Measurements from ENCODE around the gene NUDT4. TPM values are rescaled to one million over a fixed set of nuclear protein-coding genes. Genes with fewer than 3 reads are reported as not detected.

NUDT4 gene
- 117 TPM for total RNA-seq

DNA sequence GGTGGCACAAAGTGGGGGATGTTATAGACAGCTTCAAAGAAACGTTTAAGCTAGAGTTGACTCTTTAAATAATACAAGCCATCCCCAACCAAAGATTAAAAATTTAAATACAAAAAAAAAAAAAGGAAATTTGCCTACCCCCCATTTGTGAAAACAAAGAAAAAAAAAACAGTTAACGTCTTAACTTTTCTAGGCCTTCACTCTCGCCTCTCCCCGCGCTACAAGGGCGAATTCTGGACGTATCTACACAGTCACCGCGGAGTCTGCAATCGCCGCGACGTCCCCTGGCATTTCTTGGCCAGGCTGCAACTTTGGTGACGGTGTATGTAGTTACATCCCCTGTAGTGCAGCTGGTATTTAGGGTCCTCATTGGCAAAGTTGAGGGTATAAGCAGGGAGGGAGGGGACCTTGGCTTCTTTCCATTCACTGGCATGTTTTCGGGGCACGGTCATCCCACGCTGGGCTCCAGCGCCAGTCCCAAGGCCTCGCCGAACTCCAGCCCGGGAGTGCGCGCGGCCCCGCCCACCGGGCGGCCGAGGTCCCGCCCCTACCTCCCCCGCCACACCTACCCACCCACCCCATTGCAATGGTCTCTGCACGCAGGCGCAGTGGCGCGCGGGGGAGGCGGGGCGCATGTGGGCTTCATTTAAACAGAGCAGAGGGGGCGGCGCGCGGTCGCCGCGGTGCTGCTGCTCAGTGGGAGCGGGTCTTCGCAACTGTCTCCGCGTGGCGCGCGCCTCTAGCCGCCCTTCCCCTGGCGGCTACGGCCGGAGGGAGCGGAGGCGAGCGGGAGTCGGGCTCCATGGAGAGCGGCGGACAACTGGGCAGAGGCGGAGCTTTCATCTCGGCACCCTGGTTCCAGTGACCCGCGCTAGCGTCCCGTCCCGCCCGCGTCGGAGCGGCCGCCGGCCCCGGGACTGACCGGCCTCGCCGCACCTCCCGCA, at the start of gene NUDT4:
TSS of gene NUDT4 (plus strand) at position 674 of the 944 bp plus-strand sequence. CDS start 398 bp downstream, outside the sequence.
- Histone ChIP-seq H3K36me3 (no peaks in the 10 kb centered on the region), H3K27me3 (no peaks in the 10 kb centered on the region), H3K27ac (peak within 1 kb of the TSS; percentile 96 to 99), H3K4me3 (peak within 1 kb of the TSS; percentile 56 to 93), H3K4me1 (peaks cover 5 to 22% of the 10 kb centered on the region in 2 donors), H3K9me3 (no peaks in the 10 kb centered on the region)
- intact Hi-C loops (cut with DNase I) = loop anchor here (1.0 to 5.0 kb wide), 9 partner anchors 17 to 450 kb away; partner anchors contain the start of gene EEA1
- TF ChIP-seq, protein P1, sequence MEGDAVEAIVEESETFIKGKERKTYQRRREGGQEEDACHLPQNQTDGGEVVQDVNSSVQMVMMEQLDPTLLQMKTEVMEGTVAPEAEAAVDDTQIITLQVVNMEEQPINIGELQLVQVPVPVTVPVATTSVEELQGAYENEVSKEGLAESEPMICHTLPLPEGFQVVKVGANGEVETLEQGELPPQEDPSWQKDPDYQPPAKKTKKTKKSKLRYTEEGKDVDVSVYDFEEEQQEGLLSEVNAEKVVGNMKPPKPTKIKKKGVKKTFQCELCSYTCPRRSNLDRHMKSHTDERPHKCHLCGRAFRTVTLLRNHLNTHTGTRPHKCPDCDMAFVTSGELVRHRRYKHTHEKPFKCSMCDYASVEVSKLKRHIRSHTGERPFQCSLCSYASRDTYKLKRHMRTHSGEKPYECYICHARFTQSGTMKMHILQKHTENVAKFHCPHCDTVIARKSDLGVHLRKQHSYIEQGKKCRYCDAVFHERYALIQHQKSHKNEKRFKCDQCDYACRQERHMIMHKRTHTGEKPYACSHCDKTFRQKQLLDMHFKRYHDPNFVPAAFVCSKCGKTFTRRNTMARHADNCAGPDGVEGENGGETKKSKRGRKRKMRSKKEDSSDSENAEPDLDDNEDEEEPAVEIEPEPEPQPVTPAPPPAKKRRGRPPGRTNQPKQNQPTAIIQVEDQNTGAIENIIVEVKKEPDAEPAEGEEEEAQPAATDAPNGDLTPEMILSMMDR (IDR thresholded peaks at IDR 0.05) = no peak
- peak; percentile 96 to 99 for DNase-seq (ENCODE audit: low spot score in 2 of 2)

DNA sequence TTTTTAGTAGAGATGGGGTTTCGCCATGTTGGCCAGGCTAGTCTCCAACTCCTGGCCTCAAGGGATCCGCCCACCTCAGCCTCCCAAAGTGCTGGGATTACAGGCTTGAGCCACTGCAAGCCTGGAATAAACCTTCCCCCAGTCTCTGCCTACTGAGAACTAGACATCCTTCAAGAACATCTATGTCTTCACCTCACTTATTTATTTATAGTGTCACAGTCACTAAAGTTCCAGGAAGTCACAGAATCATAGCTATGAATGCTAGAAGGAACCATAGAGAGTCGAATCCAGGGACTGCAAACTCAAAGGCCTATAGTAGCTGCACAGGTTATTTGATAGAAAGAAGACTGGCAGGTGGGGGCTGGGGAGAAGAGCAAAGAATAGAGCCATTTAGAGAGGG, 44.7 kb upstream of the NUDT4 start:
- no peaks in the 10 kb centered on the region for H3K27me3 ChIP-seq
- no peaks in the 10 kb centered on the region for H3K9me3 ChIP-seq
- no peaks in the 10 kb centered on the region for H3K36me3 ChIP-seq
- intact Hi-C loops (cut with DNase I) = no loop called here
- TF ChIP-seq, protein P1 (IDR thresholded peaks at IDR 0.05) = no peak
- no peak overlapping the region for H3K27ac ChIP-seq
- H3K4me1 ChIP-seq = no peaks in the 10 kb centered on the region
- H3K4me3 ChIP-seq = no peak overlapping the region
- no peak for DNase-seq (ENCODE audit: low spot score in 2 of 2)

DNA sequence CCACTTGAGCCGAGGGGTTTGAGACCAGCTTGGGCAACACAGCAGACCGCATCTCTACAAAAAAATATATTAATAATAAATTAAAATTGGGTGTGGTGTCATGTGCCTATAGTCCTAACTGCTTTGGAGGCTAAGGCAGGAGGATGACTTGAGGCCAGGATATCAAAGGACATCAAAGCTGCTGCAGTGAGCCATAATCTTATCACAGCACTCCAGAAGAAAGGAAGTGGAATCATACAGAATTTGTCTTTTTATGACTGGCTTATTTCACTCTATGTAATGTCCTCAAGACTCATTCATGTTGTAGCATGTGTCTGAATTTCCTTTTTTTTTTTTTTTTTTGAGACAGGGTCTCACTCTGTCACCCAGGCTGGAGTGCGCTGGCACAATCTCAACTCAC, 43.9 kb upstream of the NUDT4 start:
- TF ChIP-seq, protein P1 (IDR thresholded peaks at IDR 0.05) = no peak
- no peak for DNase-seq (ENCODE audit: low spot score in 2 of 2)
- Histone ChIP-seq H3K27me3 (no peaks in the 10 kb centered on the region), H3K36me3 (no peaks in the 10 kb centered on the region), H3K27ac (no peak overlapping the region), H3K4me1 (no peaks in the 10 kb centered on the region), H3K4me3 (no peak overlapping the region), H3K9me3 (no peaks in the 10 kb centered on the region)
- intact Hi-C loops (cut with DNase I) = no loop called here

DNA sequence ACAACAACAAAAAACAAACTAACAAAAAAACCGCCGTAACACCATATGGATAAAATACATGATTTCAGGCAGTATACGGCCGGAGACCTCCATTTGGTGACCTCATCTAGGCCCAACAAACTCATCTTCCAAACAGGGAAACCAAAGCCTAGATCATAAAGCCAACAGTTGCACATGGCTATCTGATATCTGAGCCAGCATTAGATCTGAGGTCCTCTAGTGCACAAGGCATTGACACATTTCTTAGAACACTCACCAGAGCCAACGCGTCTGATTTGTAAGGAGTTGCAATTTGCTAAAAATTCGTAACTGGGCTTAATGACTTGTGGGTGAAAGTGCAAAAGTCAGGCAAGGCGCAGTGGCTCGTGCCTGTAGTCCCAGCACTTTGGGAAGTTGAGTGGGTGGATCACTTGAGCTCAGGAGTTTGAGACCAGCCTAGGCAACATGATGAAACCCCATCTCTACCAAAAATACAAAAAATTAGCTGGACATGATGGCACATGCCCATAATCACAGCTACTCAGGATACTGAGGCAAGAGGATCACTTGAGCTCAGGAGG, 42.0 kb upstream of the NUDT4 start:
- H3K27ac ChIP-seq = no peak overlapping the region
- H3K9me3 ChIP-seq = no peaks in the 10 kb centered on the region
- H3K4me1 ChIP-seq = no peaks in the 10 kb centered on the region
- TF ChIP-seq, protein P1 (IDR thresholded peaks at IDR 0.05) = no peak
- no peaks in the 10 kb centered on the region for H3K36me3 ChIP-seq
- no peaks in the 10 kb centered on the region for H3K27me3 ChIP-seq
- intact Hi-C loops (cut with DNase I) = no loop called here
- H3K4me3 ChIP-seq = no peak overlapping the region
- no peak for DNase-seq (ENCODE audit: low spot score in 2 of 2)

DNA sequence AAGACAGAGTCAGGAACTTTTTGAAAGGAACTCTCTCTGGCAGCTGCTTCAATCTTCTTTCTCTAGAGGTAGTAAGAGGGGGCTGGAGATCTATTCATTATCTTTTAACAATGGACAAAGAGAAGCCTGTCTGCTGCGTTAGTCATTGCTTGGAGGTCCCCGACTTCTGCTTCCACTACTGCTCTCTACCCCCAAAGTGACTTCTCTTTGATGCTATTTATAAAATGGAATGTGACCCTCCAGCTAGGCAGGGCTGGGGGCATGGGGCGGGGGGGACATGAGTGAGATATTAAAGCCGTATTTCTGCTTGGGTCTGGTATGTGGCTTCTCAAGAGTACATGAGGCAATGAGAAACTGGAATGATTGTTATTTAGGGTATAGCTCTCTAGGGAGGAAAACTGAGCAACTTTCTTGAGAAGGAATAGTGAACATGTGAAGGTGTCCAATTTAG, 41.4 kb upstream of the NUDT4 start:
- Histone ChIP-seq H3K27me3 (no peaks in the 10 kb centered on the region), H3K4me1 (no peaks in the 10 kb centered on the region), H3K4me3 (no peak overlapping the region), H3K9me3 (no peaks in the 10 kb centered on the region), H3K36me3 (no peaks in the 10 kb centered on the region), H3K27ac (no peak overlapping the region)
- no peak for DNase-seq (ENCODE audit: low spot score in 2 of 2)
- intact Hi-C loops (cut with DNase I) = no loop called here
- TF ChIP-seq, protein P1 (IDR thresholded peaks at IDR 0.05) = no peak
